Body of pancreas (tissue), 4 donors: ENCODE data around the gene GALNT9. TPM values are rescaled to one million over a fixed set of nuclear protein-coding genes. Genes with fewer than 3 reads are reported as not detected.

Experiments used
- ATAC-seq: fragments of 150-250 bp; one replicate; pipeline ENCODE4 v1.9.1; 2016
- DNase-seq, 4 donors: peaks; one replicate each; pipeline ENCODE4 v3.0.0-alpha.2; 2019
- H3K27ac ChIP-seq, 4 donors: fragments of 200-600 bp; sonication (generic); 1 replicate in 3 of 4; 2 replicates in 1 of 4; pipeline versions ENCODE4 v1.5.1 to v1.6.1; 2016 to 2019; ENCODE audit warnings: mild to moderate bottlenecking in 1 of 4, mixed read lengths in 1 of 4, moderate library complexity in 1 of 4
- H3K27me3 ChIP-seq, 2 donors: fragments of 200-600 bp; sonication (generic); one replicate each; pipeline ENCODE4 v1.6.0; 2016; ENCODE audit warnings: mild to moderate bottlenecking in 1 of 2
- H3K36me3 ChIP-seq, 2 donors: fragments of 200-600 bp; sonication (generic); replicated peaks in 1 of 2; 2 replicates each; pipeline ENCODE4 v1.5.1; 2016; ENCODE audit warnings: low read depth in 2 of 2; ENCODE audit not compliant: insufficient read depth in 1 of 2
- H3K4me1 ChIP-seq: fragments of 200-600 bp; sonication (generic); one replicate; pipeline ENCODE4 v1.6.0; 2016
- H3K4me3 ChIP-seq, 2 donors: fragments of 200-600 bp; sonication (generic); 1 replicate in 1 of 2; 2 replicates in 1 of 2; pipeline ENCODE4 v1.5.1; 2016 to 2019
- H3K9me3 ChIP-seq, 3 donors: fragments of 200-600 bp; sonication (generic); 1 replicate in 2 of 3; 2 replicates in 1 of 3; pipeline ENCODE4 v1.5.1; 2016
- POLR2A ChIP-seq, 3 donors: fragments of 450-650 bp; IDR thresholded peaks; one replicate each; pipeline ENCODE4 v1.6.1; 2016; ENCODE audit warnings: antibody characterized with exemption in 3 of 3, mild to moderate bottlenecking in 2 of 3
- WGBS, 2 donors: methylation state at CpG; one replicate each; pipeline ENCODE4 v1.1.5; 2017; 5-methylcytosine and 5-hydroxymethylcytosine counted together
- intact Hi-C: fragments of 100-400 bp; cut with DNase I; formaldehyde crosslinking; loops from one replicate; pipeline ENCODE4 v1.15.1; 2023
- total RNA-seq, 2 donors: library from RNA; depleted of rRNA; stranded (reverse); fragments of >200 nt; gene quantifications; one replicate each; pipeline ENCODE4 v1.1.0, GENCODE V29; 2016
- TF ChIP-seq, protein P1 (sequence below), 7 experiments: fragments of 450-650 bp in 4 of 7; fragments of 200-600 bp in 3 of 7; sonication (generic) in 3 of 7; IDR thresholded peaks; one replicate each; pipeline ENCODE4 v1.5.1; 2016 to 2019; ENCODE audit warnings: antibody characterized with exemption in 7 of 7

The GALNT9 gene
- total RNA-seq, 2 donors from 2014 or later, result not detected

DNA sequence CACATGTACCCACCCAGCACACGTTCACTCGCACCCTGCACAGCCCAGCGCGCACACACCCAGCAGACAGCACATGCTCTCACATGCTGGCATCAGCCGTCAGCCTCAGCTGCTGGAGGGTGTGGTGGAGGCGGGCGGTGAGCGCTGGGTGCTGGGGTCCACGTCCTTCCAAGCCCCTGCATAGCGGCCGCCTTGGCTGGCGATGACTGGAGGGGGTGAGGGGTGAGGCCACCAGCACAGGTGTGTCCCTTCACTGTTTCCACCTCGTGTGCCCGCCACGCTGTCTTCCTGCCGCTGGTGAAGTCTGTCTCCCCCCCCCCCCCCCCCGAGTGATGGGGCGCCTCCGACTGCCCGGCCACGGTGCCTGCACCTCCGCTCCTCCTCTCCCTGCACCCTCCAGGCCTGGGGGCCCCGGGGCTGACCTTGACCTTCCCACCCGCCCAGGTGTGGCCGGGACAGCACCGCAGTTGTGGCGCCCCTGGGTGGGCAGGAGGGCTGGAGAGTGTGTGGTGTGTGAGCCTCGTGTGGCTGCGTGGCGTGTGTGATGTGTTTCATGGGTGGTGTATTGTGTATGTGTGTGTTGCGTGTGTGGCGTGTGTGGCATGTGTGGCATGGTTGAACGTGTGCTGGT, 147.7 kb downstream of the GALNT9 start:
- TF ChIP-seq POLR2A (IDR thresholded peaks at IDR 0.05), result no peak
- TF ChIP-seq, protein P1, sequence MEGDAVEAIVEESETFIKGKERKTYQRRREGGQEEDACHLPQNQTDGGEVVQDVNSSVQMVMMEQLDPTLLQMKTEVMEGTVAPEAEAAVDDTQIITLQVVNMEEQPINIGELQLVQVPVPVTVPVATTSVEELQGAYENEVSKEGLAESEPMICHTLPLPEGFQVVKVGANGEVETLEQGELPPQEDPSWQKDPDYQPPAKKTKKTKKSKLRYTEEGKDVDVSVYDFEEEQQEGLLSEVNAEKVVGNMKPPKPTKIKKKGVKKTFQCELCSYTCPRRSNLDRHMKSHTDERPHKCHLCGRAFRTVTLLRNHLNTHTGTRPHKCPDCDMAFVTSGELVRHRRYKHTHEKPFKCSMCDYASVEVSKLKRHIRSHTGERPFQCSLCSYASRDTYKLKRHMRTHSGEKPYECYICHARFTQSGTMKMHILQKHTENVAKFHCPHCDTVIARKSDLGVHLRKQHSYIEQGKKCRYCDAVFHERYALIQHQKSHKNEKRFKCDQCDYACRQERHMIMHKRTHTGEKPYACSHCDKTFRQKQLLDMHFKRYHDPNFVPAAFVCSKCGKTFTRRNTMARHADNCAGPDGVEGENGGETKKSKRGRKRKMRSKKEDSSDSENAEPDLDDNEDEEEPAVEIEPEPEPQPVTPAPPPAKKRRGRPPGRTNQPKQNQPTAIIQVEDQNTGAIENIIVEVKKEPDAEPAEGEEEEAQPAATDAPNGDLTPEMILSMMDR (IDR thresholded peaks at IDR 0.05), result no peak
- Histone ChIP-seq H3K27me3 (no peaks in the 10 kb centered on the region), H3K4me1 (no peaks in the 10 kb centered on the region), H3K27ac (no peak overlapping the region), H3K36me3 (no peaks in the 10 kb centered on the region), H3K4me3 (no peak overlapping the region), H3K9me3 (no peaks in the 10 kb centered on the region)
- ATAC-seq (no peak), DNase-seq (no peak)
- WGBS, 2 donors, result 77 to 88% methylated on average over 18 to 33 of the region's 33 CpGs
- intact Hi-C loops, result no loop called here

DNA sequence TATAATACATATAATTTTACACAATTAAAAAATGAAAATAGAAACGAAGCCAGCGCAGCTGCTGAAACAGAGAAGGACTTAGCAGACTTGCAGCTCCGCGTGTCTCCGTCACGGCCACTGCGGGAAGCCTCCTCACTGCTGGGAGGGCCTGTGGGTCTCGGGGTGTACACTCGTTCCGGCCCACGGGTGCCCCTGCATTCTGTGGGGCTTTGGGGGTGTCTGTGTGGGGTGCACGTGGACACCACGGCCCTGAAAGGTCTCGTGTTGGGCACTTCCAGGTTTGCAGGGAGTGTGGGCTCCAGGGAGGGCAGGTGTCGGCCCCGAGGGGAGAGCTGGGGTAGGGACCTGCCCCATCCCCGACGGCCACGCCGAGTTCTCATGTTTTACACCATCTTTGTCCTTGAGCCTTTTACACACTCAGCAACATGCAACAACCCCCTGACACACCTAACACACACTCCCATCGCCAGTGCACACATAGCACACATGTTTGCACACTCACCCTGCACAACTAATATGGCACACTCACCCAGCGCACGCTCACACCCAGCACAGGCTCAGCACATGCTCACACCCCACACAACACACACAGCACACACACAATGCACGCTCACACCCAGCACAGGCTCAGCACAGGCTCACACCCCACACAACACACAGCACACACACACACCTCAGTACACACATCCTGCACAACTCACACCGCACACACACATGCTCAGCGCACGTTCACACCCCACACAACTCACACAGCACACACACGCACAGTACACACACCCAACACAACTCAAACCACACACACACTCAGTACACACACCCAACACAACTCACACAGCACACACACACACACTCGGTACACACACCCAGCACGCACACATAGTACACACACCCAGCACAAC, 148.5 kb downstream of the GALNT9 start:
- intact Hi-C loops, result no loop called here
- Histone ChIP-seq H3K4me1 (no peaks in the 10 kb centered on the region), H3K27me3 (no peaks in the 10 kb centered on the region), H3K9me3 (no peaks in the 10 kb centered on the region), H3K27ac (no peak overlapping the region), H3K4me3 (no peak overlapping the region), H3K36me3 (no peaks in the 10 kb centered on the region)
- DNase-seq (no peak), ATAC-seq (no peak)
- TF ChIP-seq, protein P1 (IDR thresholded peaks at IDR 0.05), result no peak
- no peak for TF ChIP-seq POLR2A (IDR thresholded peaks at IDR 0.05)
- WGBS, 2 donors, result 70 to 73% methylated on average over 24 to 30 of the region's 30 CpGs

DNA sequence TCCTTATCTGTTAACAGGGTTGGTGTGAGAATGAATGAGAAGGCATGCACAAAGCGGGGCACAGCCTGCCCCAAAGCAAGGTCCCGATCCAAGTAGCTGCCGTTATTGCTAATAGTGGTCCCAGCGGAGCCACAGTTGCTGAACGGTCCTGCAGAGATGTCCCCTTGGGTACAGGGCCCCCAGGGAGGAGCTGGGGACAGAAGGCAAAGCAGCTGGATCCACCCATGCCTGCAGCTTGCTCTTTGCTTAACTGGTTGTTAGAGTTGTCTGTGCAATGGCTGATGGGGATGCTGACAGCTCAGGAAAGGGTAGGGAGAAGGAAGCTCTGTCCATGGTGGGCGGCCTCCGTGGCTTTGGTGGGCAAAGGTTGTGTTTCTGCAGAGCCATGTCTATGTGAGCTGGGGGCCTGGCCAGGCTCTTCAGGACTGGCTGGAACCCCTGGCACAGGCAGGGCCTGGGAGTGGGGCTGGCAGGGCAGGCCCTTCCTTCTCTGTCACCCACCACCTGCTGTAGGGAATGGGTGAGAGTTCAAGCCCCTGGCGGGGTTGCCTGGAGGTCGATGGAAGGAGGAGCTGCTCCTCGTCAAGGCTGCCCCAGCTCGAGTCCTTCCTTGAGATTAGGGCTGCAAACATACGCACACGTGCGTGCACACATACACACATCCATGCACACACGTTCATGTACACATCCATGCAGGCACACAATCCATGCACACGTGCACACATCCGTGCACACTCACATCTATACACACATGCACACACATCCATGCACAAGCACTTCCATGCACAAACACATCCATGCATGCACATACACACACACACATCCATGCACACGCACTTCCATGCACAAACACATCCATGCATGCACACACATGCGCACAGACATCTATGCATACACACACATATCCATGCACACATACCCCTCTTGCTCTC, 149.7 kb downstream of the GALNT9 start:
- Histone ChIP-seq H3K9me3 (no peaks in the 10 kb centered on the region), H3K4me1 (no peaks in the 10 kb centered on the region), H3K27ac (no peak overlapping the region), H3K36me3 (no peaks in the 10 kb centered on the region), H3K27me3 (no peaks in the 10 kb centered on the region), H3K4me3 (no peak overlapping the region)
- intact Hi-C loops, result no loop called here
- whole genome bisulfite sequencing, 2 donors, result 75 to 79% methylated on average over 15 to 19 of the region's 19 CpGs
- no peak for DNase-seq
- ATAC-seq, result no peak
- no peak for TF ChIP-seq POLR2A (IDR thresholded peaks at IDR 0.05)
- TF ChIP-seq, protein P1 (IDR thresholded peaks at IDR 0.05), result no peak

DNA sequence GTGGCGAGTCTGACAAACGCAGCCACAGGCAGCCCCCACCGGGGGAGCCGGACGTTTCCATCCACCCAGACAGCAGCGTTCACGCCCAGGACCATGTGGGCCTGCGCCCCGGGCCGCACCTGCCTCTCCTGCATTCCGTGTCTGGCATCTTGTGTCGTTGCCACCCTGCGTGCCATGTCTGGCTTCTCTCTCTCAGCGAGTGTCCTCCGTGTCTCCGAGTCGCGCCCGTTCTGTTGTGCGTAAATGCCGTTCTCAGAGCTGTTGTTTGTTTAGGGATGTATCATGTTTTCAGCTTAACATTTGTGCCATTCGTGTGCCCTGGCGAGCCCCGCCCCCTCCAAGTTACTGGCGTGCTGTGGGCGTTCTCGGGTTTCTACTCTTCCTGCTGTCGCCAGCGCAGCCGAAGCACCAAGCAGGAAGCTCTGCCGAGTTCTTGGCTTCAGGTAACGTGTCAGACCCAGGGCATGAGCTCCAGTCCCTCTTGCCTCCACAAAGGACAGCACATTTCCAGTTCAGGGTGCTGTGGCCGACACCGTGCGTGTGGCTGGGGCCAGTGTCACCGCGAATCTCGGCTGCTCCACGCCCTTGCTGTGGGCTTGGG, 150.5 kb downstream of the GALNT9 start:
- H3K27ac ChIP-seq, result no peak overlapping the region
- no peaks in the 10 kb centered on the region for H3K4me1 ChIP-seq
- no peak for TF ChIP-seq POLR2A (IDR thresholded peaks at IDR 0.05)
- TF ChIP-seq, protein P1 (IDR thresholded peaks at IDR 0.05), result no peak
- H3K4me3 ChIP-seq, result no peak overlapping the region
- no peak for ATAC-seq
- WGBS, 2 donors, result 55 to 60% methylated on average over 27 to 39 of the region's 39 CpGs
- DNase-seq, result no peak
- H3K36me3 ChIP-seq, result no peaks in the 10 kb centered on the region
- H3K27me3 ChIP-seq, result no peaks in the 10 kb centered on the region
- no peaks in the 10 kb centered on the region for H3K9me3 ChIP-seq
- intact Hi-C loops, result no loop called here
